Kidney epithelial cell (primary cell): ENCODE data around the gene CPN2. TPM values are rescaled to one million over a fixed set of nuclear protein-coding genes. Genes with fewer than 3 reads are reported as not detected.

Experiments
- DNase-seq: peaks from one replicate; pipeline ENCODE4 v3.0.0-alpha.2; 2010; ENCODE audit warnings: low read depth
- H3K27me3 ChIP-seq: 2 replicates; pipeline ENCODE4 v1.6.0; 2011; ENCODE audit warnings: low read length; ENCODE audit not compliant: control insufficient read depth, insufficient read depth
- H3K36me3 ChIP-seq: 2 replicates; pipeline ENCODE4 v1.5.1; 2011; ENCODE audit warnings: low read length; ENCODE audit not compliant: control insufficient read depth, insufficient read depth
- H3K4me3 ChIP-seq: 2 replicates; pipeline ENCODE4 v1.5.1; 2011; ENCODE audit warnings: low read depth, mild to moderate bottlenecking, control low read depth, low read length
- CTCF ChIP-seq: IDR thresholded peaks from 2 replicates; pipeline ENCODE4 v1.5.1; 2011; ENCODE audit warnings: mild to moderate bottlenecking, moderate library complexity, low read length, control low read depth, inconsistent platforms; ENCODE audit not compliant: insufficient read depth, poor library complexity, severe bottlenecking
- total RNA-seq: library from RNA; depleted of rRNA; stranded (reverse); fragments of >200 nt; gene quantifications from 2 replicates; pipeline ENCODE4 v1.2.3, GENCODE V29; 2015

The CPN2 gene
- total RNA-seq, 1 donor from 2014 or later = not detected

GRCh38 chr3:194342861-194343560 lies 8.1 kb downstream of the CPN2 start:
- no peak for TF ChIP-seq CTCF
- Histone ChIP-seq H3K36me3 (no peaks in the 10 kb centered on the region), H3K4me3 (no peak overlapping the region), H3K27me3 (peaks cover 9% of the 10 kb centered on the region)
- DNase-seq = no peak

- Histone ChIP-seq H3K27me3 (peaks cover 3% of the 10 kb centered on the region), H3K4me3 (no peak overlapping the region), H3K36me3 (no peaks in the 10 kb centered on the region)
- no peak for TF ChIP-seq CTCF
- DNase-seq = no peak
These were observed 10.2 kb downstream of the CPN2 start for GRCh38 chr3:194340757-194341400.

- Histone ChIP-seq H3K4me3 (no peak overlapping the region), H3K27me3 (peaks cover 2% of the 10 kb centered on the region), H3K36me3 (no peaks in the 10 kb centered on the region)
- DNase-seq = no peak
- no peak for TF ChIP-seq CTCF
These were observed 11.3 kb downstream of the CPN2 start for GRCh38 chr3:194339840-194340239.

GRCh38 chr3:194339356-194339755 lies 11.8 kb downstream of the CPN2 start:
- H3K4me3 ChIP-seq = no peak overlapping the region
- DNase-seq = no peak
- no peaks in the 10 kb centered on the region for H3K36me3 ChIP-seq
- H3K27me3 ChIP-seq = no peaks in the 10 kb centered on the region
- TF ChIP-seq CTCF = peak; percentile 22

- H3K36me3 ChIP-seq = no peaks in the 10 kb centered on the region
- peaks cover 5% of the 10 kb centered on the region for H3K27me3 ChIP-seq
- no peak for DNase-seq
- no peak overlapping the region for H3K4me3 ChIP-seq
- no peak for TF ChIP-seq CTCF
These were observed 13.0 kb downstream of the CPN2 start for GRCh38 chr3:194337965-194338753.
